GM11168 (cell line): ENCODE measurements around the gene CLK1.

Source experiments
- in situ Hi-C: fragments of 300-500 bp; cut with MboI; formaldehyde crosslinking; loops from one replicate; pipeline ENCODE4 v1.12.0; 2022; ENCODE audit warnings: low sequenced_read_pairs; ENCODE audit not compliant: unreplicated experiment

The CLK1 gene

GRCh38 chr2:200812122-200813022 lies 52.1 kb downstream of the CLK1 start:
- in situ Hi-C loops, result no loop called here

- in situ Hi-C loops, result no loop called here
Observed at GRCh38 chr2:200811333-200812121, 52.9 kb downstream of the CLK1 start, which contains the start of gene BZW1. Gene BZW1, plus strand, starts transcription at chr2:200811910. Its CDS starts 1,308 bp downstream, at chr2:200813218.

GRCh38 chr2:200810998-200811332 lies 53.5 kb downstream of the CLK1 start:
- in situ Hi-C loops, result no loop called here

GRCh38 chr2:200810252-200810997 lies 54.0 kb downstream of the CLK1 start:
- in situ Hi-C loops, result no loop called here

- in situ Hi-C loops, result no loop called here
Observed at GRCh38 chr2:200809506-200810251, 54.8 kb downstream of the CLK1 start.
